ENCODE results near the gene PTPRT.

The PTPRT gene

DNA sequence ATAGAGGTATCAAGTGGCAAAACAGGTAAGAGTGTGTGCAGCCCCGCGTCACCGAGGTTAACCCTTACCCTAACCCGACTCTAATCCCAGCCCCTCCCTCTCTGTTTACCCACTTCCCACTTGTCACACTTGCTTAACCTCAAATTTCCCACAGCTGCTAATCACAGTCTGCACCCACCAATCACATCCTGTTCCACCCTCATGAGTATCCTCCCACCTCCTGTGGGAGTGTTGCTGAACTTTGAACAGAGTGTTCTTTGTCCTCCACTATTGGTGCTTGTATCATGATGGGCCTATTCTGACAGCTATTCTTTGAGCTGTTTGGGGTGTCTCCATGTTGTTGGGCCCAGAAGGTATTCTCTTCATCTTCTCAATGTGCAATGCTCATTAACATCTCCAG, 487.8 kb downstream of the PTPRT start:
- no peaks in the 10 kb centered on the region for H3K27me3 ChIP-seq
- H3K4me1 ChIP-seq = no peaks in the 10 kb centered on the region
- TF ChIP-seq, protein P1, sequence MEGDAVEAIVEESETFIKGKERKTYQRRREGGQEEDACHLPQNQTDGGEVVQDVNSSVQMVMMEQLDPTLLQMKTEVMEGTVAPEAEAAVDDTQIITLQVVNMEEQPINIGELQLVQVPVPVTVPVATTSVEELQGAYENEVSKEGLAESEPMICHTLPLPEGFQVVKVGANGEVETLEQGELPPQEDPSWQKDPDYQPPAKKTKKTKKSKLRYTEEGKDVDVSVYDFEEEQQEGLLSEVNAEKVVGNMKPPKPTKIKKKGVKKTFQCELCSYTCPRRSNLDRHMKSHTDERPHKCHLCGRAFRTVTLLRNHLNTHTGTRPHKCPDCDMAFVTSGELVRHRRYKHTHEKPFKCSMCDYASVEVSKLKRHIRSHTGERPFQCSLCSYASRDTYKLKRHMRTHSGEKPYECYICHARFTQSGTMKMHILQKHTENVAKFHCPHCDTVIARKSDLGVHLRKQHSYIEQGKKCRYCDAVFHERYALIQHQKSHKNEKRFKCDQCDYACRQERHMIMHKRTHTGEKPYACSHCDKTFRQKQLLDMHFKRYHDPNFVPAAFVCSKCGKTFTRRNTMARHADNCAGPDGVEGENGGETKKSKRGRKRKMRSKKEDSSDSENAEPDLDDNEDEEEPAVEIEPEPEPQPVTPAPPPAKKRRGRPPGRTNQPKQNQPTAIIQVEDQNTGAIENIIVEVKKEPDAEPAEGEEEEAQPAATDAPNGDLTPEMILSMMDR (IDR thresholded peaks at IDR 0.05) = no peak
- no peak overlapping the region for H3K27ac ChIP-seq
- no peaks in the 10 kb centered on the region for H3K36me3 ChIP-seq
- DNase-seq = no peak
- no peaks in the 10 kb centered on the region for H3K9me3 ChIP-seq
- no peak overlapping the region for H3K4me3 ChIP-seq
- intact Hi-C loops (cut with DNase I; ENCODE audit: low total_unique reads) = no loop called here

DNA sequence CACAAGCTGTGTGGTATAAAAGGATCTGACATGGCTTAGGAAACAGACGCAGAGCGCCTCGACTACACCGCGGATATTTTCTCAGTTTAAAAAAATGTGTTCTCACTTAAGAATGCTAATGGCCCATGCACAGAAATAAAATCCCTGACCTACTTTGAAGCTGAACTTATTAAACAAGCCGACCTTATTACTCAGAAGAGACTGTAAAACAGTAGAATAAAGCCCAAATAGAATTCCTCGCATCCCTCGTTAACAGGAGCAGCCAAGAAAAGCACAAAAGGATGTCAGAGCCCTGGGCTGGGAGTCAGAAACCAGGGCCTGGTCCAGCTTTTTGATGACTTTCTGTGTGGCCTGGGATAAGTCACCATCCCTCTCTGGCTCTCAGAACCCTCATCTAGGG, 489.3 kb downstream of the PTPRT start:
- TF ChIP-seq, protein P1 (IDR thresholded peaks at IDR 0.05) = no peak
- no peak overlapping the region for H3K27ac ChIP-seq

DNA sequence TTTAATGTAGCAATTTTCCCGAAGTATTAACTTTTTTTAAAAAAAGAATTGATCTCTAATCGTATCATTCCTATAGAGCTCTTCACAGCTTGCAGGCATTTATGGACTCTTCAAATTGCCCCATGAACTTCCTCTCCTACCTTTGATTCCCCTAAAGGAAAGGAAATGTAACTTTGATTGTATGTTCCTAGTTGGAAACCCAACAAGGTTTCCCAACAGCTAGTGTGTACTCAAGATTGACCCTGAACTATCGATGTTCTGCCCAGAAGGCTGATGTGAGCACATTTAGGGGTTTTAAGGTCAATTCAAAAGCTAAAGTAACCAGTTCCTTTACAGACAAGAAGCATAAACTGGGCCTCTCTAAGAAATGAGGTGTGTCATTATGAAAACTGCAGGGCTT, 491.7 kb downstream of the PTPRT start:
- H3K27ac ChIP-seq = no peak overlapping the region
- TF ChIP-seq, protein P1 (IDR thresholded peaks at IDR 0.05) = no peak
- intact Hi-C loops (cut with DNase I; ENCODE audit: low total_unique reads) = no loop called here
- DNase-seq = no peak
- H3K4me1 ChIP-seq = no peaks in the 10 kb centered on the region
- no peak overlapping the region for H3K4me3 ChIP-seq
- H3K36me3 ChIP-seq = no peaks in the 10 kb centered on the region
- H3K9me3 ChIP-seq = no peaks in the 10 kb centered on the region
- H3K27me3 ChIP-seq = no peaks in the 10 kb centered on the region

More for the DNA sequence above, 489.3 kb downstream of the PTPRT start:
- no peaks in the 10 kb centered on the region for H3K9me3 ChIP-seq
- H3K4me3 ChIP-seq = no peak overlapping the region
- intact Hi-C loops (cut with DNase I; ENCODE audit: low total_unique reads) = no loop called here
- no peaks in the 10 kb centered on the region for H3K4me1 ChIP-seq
- no peaks in the 10 kb centered on the region for H3K36me3 ChIP-seq
- H3K27me3 ChIP-seq = no peaks in the 10 kb centered on the region
- no peak for DNase-seq

DNA sequence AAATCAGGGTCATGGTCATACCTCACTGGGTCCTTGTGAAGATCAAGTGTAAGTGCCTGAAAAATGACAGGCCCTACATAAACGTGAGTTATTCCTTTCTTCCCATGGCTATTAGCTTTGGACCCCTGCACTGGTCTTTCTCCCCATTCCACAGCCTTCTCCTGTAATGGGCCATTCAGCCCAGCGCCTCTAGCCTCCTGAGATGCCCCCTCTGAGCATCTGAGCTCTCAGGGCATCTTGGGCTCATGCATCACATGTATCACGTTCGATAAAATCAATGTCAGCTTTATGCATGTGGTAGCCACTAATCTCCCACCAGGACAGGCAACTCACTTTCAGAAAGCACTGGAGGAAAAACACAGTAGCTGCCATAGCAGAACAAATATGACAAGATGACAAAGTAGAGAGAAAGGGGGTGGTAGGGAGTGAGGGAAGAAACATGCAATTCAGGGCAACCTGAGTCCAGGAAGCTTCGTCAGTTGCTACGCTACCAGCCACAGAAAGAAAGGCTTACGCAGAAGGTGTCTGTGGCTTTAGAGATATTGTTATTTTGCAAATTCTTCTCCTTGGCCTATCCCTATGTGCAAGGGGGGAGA, 498.8 kb downstream of the PTPRT start:
- Histone ChIP-seq H3K4me1 (no peaks in the 10 kb centered on the region), H3K27me3 (no peaks in the 10 kb centered on the region), H3K27ac (no peak overlapping the region), H3K9me3 (no peaks in the 10 kb centered on the region), H3K4me3 (no peak overlapping the region), H3K36me3 (no peaks in the 10 kb centered on the region)
- intact Hi-C loops (cut with DNase I; ENCODE audit: low total_unique reads) = no loop called here
- DNase-seq = no peak
- TF ChIP-seq, protein P1 (IDR thresholded peaks at IDR 0.05) = no peak

DNA sequence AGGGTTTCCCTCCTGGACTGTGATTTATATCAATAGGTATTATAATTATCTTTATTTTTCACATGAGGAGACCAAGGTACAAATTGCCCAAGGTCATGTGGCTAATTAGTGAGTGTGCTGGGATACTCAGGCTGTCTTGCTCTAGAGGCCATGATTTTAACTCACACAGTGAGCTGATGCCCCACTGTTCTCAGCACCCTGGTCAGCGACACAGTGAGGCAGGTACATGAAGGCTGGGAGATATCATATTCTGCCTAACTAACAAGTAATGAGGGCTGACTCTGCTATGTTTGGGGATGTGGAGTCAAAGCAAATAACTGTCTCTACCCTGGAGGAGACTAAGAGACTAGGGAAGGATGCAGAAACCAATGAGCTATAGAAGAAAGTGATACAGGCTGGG, 501.1 kb downstream of the PTPRT start:
- no peak for DNase-seq
- intact Hi-C loops (cut with DNase I; ENCODE audit: low total_unique reads) = no loop called here
- Histone ChIP-seq H3K4me3 (no peak overlapping the region), H3K27me3 (no peaks in the 10 kb centered on the region), H3K4me1 (no peaks in the 10 kb centered on the region), H3K27ac (no peak overlapping the region), H3K9me3 (no peaks in the 10 kb centered on the region), H3K36me3 (no peaks in the 10 kb centered on the region)
- TF ChIP-seq, protein P1 (IDR thresholded peaks at IDR 0.05) = no peak

DNA sequence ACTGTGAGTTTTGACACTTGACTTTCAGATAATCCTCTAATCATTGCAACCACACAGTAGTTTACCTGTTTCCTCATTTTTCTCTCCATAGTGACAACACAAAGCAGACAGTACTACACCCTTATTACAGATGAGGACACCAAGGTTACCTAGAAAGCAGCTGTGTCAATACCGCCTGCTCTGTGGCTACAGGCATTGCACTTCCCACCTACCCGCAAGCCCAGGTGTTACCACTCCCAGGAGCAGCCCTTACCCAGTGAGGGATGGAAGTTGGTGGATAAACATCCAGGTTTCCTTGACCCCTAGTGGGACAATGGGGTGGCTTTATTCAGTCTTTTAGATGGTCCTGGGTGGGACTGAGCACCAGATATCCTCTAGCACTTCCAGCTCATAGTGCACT, 503.6 kb downstream of the PTPRT start:
- H3K4me3 ChIP-seq = no peak overlapping the region
- H3K27ac ChIP-seq = no peak overlapping the region
- no peaks in the 10 kb centered on the region for H3K9me3 ChIP-seq
- H3K4me1 ChIP-seq = no peaks in the 10 kb centered on the region
- H3K36me3 ChIP-seq = no peaks in the 10 kb centered on the region
- no peaks in the 10 kb centered on the region for H3K27me3 ChIP-seq
- intact Hi-C loops (cut with DNase I; ENCODE audit: low total_unique reads) = no loop called here
- DNase-seq = no peak
- TF ChIP-seq, protein P1 (IDR thresholded peaks at IDR 0.05) = no peak
